ENCODE results near the gene SLIT3.

DNA sequence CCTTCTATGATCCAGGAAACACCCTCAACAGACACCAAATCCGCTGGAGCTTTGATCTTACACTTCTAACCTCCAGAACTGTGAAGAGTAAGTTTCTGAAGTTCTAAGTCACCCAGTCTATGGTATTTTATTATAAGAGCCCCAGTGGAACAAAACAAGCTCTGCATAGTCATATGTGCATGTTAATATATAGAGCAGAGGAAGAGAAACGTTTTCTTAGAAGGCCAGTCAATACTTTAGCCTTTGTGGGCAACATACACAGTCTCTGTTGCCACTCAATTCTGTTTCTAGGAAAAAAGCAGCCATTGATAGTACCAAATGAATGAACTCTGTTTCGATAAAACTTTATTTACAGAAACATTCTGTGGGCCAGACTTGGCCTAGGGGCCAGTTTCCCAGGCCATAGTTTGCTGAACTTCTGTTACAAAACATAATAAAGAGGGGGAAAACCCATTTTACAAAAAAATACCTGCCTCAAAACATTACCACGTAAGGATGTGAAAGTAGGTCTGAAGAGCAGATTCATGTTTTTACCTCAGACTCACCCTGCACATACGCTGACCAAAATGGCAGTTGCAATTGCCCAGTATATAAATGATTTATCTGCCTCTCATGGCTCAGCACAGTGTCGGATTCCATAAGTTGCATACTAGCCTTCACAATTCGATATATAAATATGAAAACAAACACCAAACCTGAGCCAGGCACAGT lies 350.5 kb downstream of the SLIT3 start:
- TF ChIP-seq EZH2 (IDR thresholded peaks at IDR 0.05; ENCODE audit: low read length, unreplicated experiment), result no peak
- TF ChIP-seq, protein P1, sequence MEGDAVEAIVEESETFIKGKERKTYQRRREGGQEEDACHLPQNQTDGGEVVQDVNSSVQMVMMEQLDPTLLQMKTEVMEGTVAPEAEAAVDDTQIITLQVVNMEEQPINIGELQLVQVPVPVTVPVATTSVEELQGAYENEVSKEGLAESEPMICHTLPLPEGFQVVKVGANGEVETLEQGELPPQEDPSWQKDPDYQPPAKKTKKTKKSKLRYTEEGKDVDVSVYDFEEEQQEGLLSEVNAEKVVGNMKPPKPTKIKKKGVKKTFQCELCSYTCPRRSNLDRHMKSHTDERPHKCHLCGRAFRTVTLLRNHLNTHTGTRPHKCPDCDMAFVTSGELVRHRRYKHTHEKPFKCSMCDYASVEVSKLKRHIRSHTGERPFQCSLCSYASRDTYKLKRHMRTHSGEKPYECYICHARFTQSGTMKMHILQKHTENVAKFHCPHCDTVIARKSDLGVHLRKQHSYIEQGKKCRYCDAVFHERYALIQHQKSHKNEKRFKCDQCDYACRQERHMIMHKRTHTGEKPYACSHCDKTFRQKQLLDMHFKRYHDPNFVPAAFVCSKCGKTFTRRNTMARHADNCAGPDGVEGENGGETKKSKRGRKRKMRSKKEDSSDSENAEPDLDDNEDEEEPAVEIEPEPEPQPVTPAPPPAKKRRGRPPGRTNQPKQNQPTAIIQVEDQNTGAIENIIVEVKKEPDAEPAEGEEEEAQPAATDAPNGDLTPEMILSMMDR (conservative IDR thresholded peaks at IDR 0.05; ENCODE audit: low read depth, low read length), result no peak
- no peak for TF ChIP-seq EZH2phosphoT487 (IDR thresholded peaks at IDR 0.05; ENCODE audit: borderline replicate concordance, low read length)

Data from PC-3 (cell line).